NCI-H128 (cell line): ENCODE data around the gene PKNOX1.
"Not testable (repeated sequence)": the region's sequence is repeated elsewhere in the genome, so short reads cannot be mapped to it uniquely, and the experiment has no call there.

Source experiments
- DNase-seq: peaks from one replicate; lab custom pipeline; 2025; ENCODE audit not compliant: unreplicated experiment; lab: John Stamatoyannopoulos, UW

The PKNOX1 gene

GRCh38 chr21:42951193-42951592, 23.2 kb upstream of the PKNOX1 start:
- not testable (repeated sequence) for DNase-seq

GRCh38 chr21:42956824-42957630, 17.3 kb upstream of the PKNOX1 start:
- DNase-seq: no peak

- not testable (repeated sequence) for DNase-seq
Measured at GRCh38 chr21:42958122-42958521, 16.2 kb upstream of the PKNOX1 start.

GRCh38 chr21:42959728-42960127, 14.6 kb upstream of the PKNOX1 start:
- DNase-seq: no peak

- DNase-seq: no peak
Measured at GRCh38 chr21:42962380-42963007, 11.9 kb upstream of the PKNOX1 start.

- no peak for DNase-seq
Measured at GRCh38 chr21:42964086-42964485, 10.3 kb upstream of the PKNOX1 start.

- no peak for DNase-seq
Measured at GRCh38 chr21:42964546-42965210, 9.7 kb upstream of the PKNOX1 start.

GRCh38 chr21:42965211-42965560, 9.2 kb upstream of the PKNOX1 start:
- no peak for DNase-seq

- DNase-seq: not testable (repeated sequence)
Measured at GRCh38 chr21:42967616-42968015, 6.7 kb upstream of the PKNOX1 start.

- no peak for DNase-seq
Measured at GRCh38 chr21:42969193-42969600, 5.2 kb upstream of the PKNOX1 start.

GRCh38 chr21:42970946-42971653, 3.3 kb upstream of the PKNOX1 start:
- no peak for DNase-seq

GRCh38 chr21:42971897-42972275, 2.5 kb upstream of the PKNOX1 start:
- no peak for DNase-seq

GRCh38 chr21:42973309-42973990, 912 bp upstream of the PKNOX1 start:
- DNase-seq: no peak

GRCh38 chr21:42974832-42975820, 764 bp downstream of the PKNOX1 start:
- no peak for DNase-seq

GRCh38 chr21:42975886-42976608, 1.7 kb downstream of the PKNOX1 start:
- no peak for DNase-seq

- DNase-seq: no peak
Measured at GRCh38 chr21:42980312-42981213, 6.2 kb downstream of the PKNOX1 start.

- DNase-seq: no peak
Measured at GRCh38 chr21:42981214-42981523, 6.8 kb downstream of the PKNOX1 start.

- no peak for DNase-seq
Measured at GRCh38 chr21:42981862-42982261, 7.5 kb downstream of the PKNOX1 start.
